Neuronal stem cell (in vitro differentiated cells): ENCODE measurements around the gene PPP1CA.

Source experiments
- DNase-seq: peaks from one replicate; pipeline ENCODE4 v3.0.0-alpha.2; 2013; ENCODE audit warnings: low spot score
- H2AFZ ChIP-seq: one replicate; pipeline ENCODE4 v1.6.1; 2013; ENCODE audit warnings: mild to moderate bottlenecking, low read length, inconsistent platforms
- H2AK5ac ChIP-seq: 2 replicates; pipeline ENCODE4 v1.6.1; 2013; ENCODE audit warnings: low read depth, mild to moderate bottlenecking, inconsistent platforms, low read length, moderate library complexity, mixed read lengths
- H2BK120ac ChIP-seq: 2 replicates; pipeline ENCODE4 v1.6.1; 2013; ENCODE audit warnings: low read depth, mild to moderate bottlenecking, inconsistent platforms, low read length, moderate library complexity, mixed read lengths
- H2BK12ac ChIP-seq: one replicate; pipeline ENCODE4 v1.6.1; 2013; ENCODE audit warnings: low read length, inconsistent platforms
- H2BK15ac ChIP-seq: 2 replicates; pipeline ENCODE4 v1.6.1; 2013; ENCODE audit warnings: mild to moderate bottlenecking, low read length, inconsistent platforms, mixed read lengths
- H2BK5ac ChIP-seq: one replicate; pipeline ENCODE4 v1.6.1; 2013; ENCODE audit warnings: inconsistent platforms, mild to moderate bottlenecking, low read length, moderate library complexity
- H3K14ac ChIP-seq: one replicate; pipeline ENCODE4 v1.6.1; 2013; ENCODE audit warnings: low read length, inconsistent platforms
- H3K18ac ChIP-seq: 2 replicates; pipeline ENCODE4 v1.6.1; 2013; ENCODE audit warnings: low read length, inconsistent platforms
- H3K23ac ChIP-seq: 2 replicates; pipeline ENCODE4 v1.6.1; 2013; ENCODE audit warnings: low read depth, mild to moderate bottlenecking, mixed read lengths, low read length, inconsistent platforms; ENCODE audit not compliant: poor library complexity
- H3K27ac ChIP-seq: replicated peaks from 3 replicates; pipeline ENCODE4 v1.5.1; 2013; ENCODE audit warnings: low read length, inconsistent platforms
- H3K27me3 ChIP-seq, 3 experiments: 2 replicates each; pipeline ENCODE4 v1.6.1; 2013; ENCODE audit warnings: low read length in 3 of 3, mild to moderate bottlenecking in 2 of 3, inconsistent platforms in 1 of 3, low read depth in 1 of 3, mixed read lengths in 1 of 3, moderate library complexity in 1 of 3; ENCODE audit not compliant: control insufficient read depth in 3 of 3, insufficient read depth in 3 of 3
- H3K36me3 ChIP-seq, 2 donors: replicated peaks in 1 of 2; 2 replicates each; pipeline ENCODE4 v1.6.1; 2013; ENCODE audit warnings: low read length in 2 of 2; ENCODE audit not compliant: control insufficient read depth in 2 of 2, insufficient read depth in 2 of 2
- H3K4ac ChIP-seq: 2 replicates; pipeline ENCODE4 v1.6.1; 2013; ENCODE audit warnings: inconsistent platforms, mild to moderate bottlenecking, low read length, moderate library complexity
- H3K4me1 ChIP-seq, 2 donors: 1 replicate in 1 of 2; 2 replicates in 1 of 2; pipeline ENCODE4 v1.6.1; 2013; ENCODE audit warnings: low read length in 2 of 2, low read depth in 1 of 2; ENCODE audit not compliant: control insufficient read depth in 2 of 2, insufficient read depth in 1 of 2
- H3K4me2 ChIP-seq: one replicate; pipeline ENCODE4 v1.6.1; 2013; ENCODE audit warnings: mild to moderate bottlenecking, low read length, inconsistent platforms; ENCODE audit not compliant: insufficient read depth, poor library complexity, severe bottlenecking
- H3K4me3 ChIP-seq, 2 donors: 2 replicates each; pipeline ENCODE4 v1.5.1; 2013; ENCODE audit warnings: low read length in 2 of 2, mild to moderate bottlenecking in 2 of 2, inconsistent platforms in 1 of 2, moderate library complexity in 1 of 2
- H3K79me1 ChIP-seq: one replicate; pipeline ENCODE4 v1.6.1; 2013; ENCODE audit warnings: low read depth, mild to moderate bottlenecking, inconsistent platforms, low read length, moderate library complexity
- H3K9ac ChIP-seq: one replicate; pipeline ENCODE4 v1.6.1; 2013; ENCODE audit warnings: mild to moderate bottlenecking, low read depth, low read length, inconsistent platforms; ENCODE audit not compliant: poor library complexity
- H3K9me3 ChIP-seq, 2 donors: replicated peaks in 1 of 2; 2 replicates each; pipeline versions ENCODE3 to v1.6.1; 2013; ENCODE audit warnings: low read length in 2 of 2, mild to moderate bottlenecking in 2 of 2, inconsistent platforms in 1 of 2, low read depth in 1 of 2, mixed read lengths in 1 of 2, moderate library complexity in 1 of 2; ENCODE audit not compliant: control insufficient read depth in 2 of 2, insufficient read depth in 1 of 2
- H4K8ac ChIP-seq: one replicate; pipeline ENCODE4 v1.6.1; 2013; ENCODE audit warnings: low read depth, mild to moderate bottlenecking, inconsistent platforms, low read length, moderate library complexity
- H4K91ac ChIP-seq: one replicate; pipeline ENCODE4 v1.6.1; 2013; ENCODE audit warnings: low read length, low read depth, mild to moderate bottlenecking, inconsistent platforms; ENCODE audit not compliant: poor library complexity
- WGBS, 2 donors: extraction: QIAGEN DNeasy Blood & Tissue Kit; methylation state at CpG; one replicate each; pipeline ENCODE4 v1.1.7; 2013; ENCODE audit warnings: missing lambda C conversion rate in 2 of 2, mixed read lengths in 1 of 2; ENCODE audit not compliant: insufficient read length in 2 of 2, insufficient replicate concordance in 1 of 2; ENCODE audit errors: extremely low coverage in 2 of 2; 5-methylcytosine and 5-hydroxymethylcytosine counted together

The PPP1CA gene

GRCh38 chr11:67372993-67373647 is 28.5 kb downstream of the PPP1CA start, which contains the start of gene CLCF1:
TSS of gene CLCF1 (minus strand) at chr11:67373598. CDS start at chr11:67373539, 59 bp downstream.
- Histone ChIP-seq H3K9ac (peak within 1 kb of the TSS; percentile 89), H3K9me3 (no peaks in the 10 kb centered on the region), H3K79me1 (peaks cover 10% of the 10 kb centered on the region), H3K36me3 (no peaks in the 10 kb centered on the region), H2BK5ac (peak within 1 kb of the TSS; percentile 98), H3K14ac (peak within 1 kb of the TSS; percentile 65), H3K4me1 (peaks cover 38 to 48% of the 10 kb centered on the region in 2 donors), H2BK15ac (peak within 1 kb of the TSS; percentile 93), H3K4me3 (peak within 1 kb of the TSS; percentile 69 to 81), H2AK5ac (peak within 1 kb of the TSS; percentile 75), H2BK120ac (peak within 1 kb of the TSS; percentile 96), H4K91ac (no peak within 1 kb of the TSS), H4K8ac (no peak within 1 kb of the TSS), H2BK12ac (peak within 1 kb of the TSS; percentile 22), H3K4ac (no peak within 1 kb of the TSS), H3K27me3 (peaks cover 0 to 12% (median 0%) of the 10 kb centered on the region in 3 experiments), H3K18ac (peak within 1 kb of the TSS; percentile 100), H3K4me2 (peak within 1 kb of the TSS; percentile 94), H3K27ac (peak within 1 kb of the TSS; percentile 73), H2AFZ (peak within 1 kb of the TSS; percentile 87), H3K23ac (peak within 1 kb of the TSS; percentile 95)
- WGBS, 2 donors, result no CpG with 5 or more reads among the region's 76 CpGs
- DNase-seq, result peak; percentile 65

DNA sequence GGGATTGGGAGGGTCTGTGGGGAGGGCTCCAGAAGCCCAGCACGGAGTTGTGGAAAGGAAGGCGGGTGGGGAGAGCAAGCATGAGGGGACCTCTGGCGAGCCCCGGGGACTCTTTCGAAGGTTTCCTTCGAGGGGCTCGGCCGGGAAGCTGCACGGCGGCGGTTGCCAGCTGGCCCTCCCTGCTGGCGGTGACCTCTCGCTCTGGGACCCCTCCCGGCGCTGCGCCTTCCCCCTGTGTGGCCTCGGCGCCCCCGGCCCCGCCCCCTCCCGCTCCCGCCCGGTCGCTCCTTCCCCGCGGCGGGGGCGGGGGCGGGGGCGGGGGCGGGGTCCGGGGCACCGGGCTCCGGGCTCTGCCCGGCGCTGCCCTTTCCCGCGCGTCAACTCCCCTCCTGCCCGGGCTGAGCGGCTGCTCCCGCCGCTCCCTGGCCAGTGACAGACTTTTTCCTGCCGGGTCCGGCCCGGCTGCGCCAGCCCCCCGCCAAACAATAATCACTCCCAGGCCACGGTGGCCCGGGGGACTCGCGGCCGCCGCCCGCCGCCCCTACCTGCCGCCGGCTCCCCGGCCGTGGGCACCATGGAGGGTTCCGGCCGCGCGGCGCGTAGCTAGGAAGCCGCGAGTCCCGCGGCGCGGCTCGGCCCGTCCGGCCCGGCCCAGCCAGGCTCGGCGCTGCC is 29.2 kb downstream of the PPP1CA start:
- H4K91ac ChIP-seq, result peak overlapping the region; percentile 64
- no peak for DNase-seq
- H3K9ac ChIP-seq, result peak overlapping the region; percentile 89
- H3K27ac ChIP-seq, result peak overlapping the region; percentile 73
- no peaks in the 10 kb centered on the region for H3K9me3 ChIP-seq
- H3K4me3 ChIP-seq, result peak overlapping the region; percentile 69 to 81
- no peak overlapping the region for H3K4ac ChIP-seq
- peaks cover 0 to 10% (median 0%) of the 10 kb centered on the region in 3 experiments for H3K27me3 ChIP-seq
- WGBS, 2 donors, result no CpG with 5 or more reads among the region's 78 CpGs
- H3K4me1 ChIP-seq, result peaks cover 38 to 48% of the 10 kb centered on the region in 2 donors
- peak overlapping the region; percentile 94 for H3K4me2 ChIP-seq
- H2AFZ ChIP-seq, result peak overlapping the region; percentile 87
- H3K36me3 ChIP-seq, result no peaks in the 10 kb centered on the region
- peak overlapping the region; percentile 94 for H2BK15ac ChIP-seq
- H2BK120ac ChIP-seq, result peak overlapping the region; percentile 97
- peak overlapping the region; percentile 96 for H3K18ac ChIP-seq
- H3K23ac ChIP-seq, result peak overlapping the region; percentile 97
- no peak overlapping the region for H3K14ac ChIP-seq
- H2AK5ac ChIP-seq, result peak overlapping the region; percentile 98
- H2BK5ac ChIP-seq, result peak overlapping the region; percentile 98
- H3K79me1 ChIP-seq, result peaks cover 10% of the 10 kb centered on the region
- no peak overlapping the region for H2BK12ac ChIP-seq
- no peak overlapping the region for H4K8ac ChIP-seq

DNA sequence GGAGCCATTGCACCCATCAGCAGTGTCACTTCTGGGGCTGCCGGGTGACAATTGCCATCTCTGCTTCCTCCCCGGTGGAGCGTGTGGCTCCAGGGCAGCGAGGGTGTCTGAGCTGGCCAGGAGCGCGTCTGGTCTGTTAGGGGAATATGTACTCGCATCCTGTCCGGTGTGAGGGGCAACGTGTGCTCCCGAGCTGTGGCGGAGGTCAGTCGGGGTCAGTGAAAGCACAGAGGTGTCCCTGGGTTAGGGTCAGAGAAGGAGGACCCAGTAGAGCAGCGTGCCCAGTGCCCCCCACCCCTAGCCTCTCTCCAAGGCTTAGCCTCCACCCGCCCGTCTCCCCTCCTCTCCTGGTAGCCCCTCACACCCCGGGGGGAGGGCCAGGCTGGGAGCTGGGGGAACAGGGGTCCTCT is 29.7 kb downstream of the PPP1CA start:
- Histone ChIP-seq H2BK120ac (peak overlapping the region; percentile 97), H4K8ac (no peak overlapping the region), H2AFZ (peak overlapping the region; percentile 87), H2BK5ac (no peak overlapping the region), H3K4me3 (peak overlapping the region; percentile 69 to 71), H2AK5ac (peak overlapping the region; percentile 98), H3K4me1 (peaks cover 38 to 48% of the 10 kb centered on the region in 2 donors), H2BK12ac (peak overlapping the region; percentile 66), H3K27ac (no peak overlapping the region), H3K27me3 (peaks cover 0 to 6% (median 0%) of the 10 kb centered on the region in 3 experiments), H3K18ac (peak overlapping the region; percentile 96), H4K91ac (peak overlapping the region; percentile 65), H3K14ac (peak overlapping the region; percentile 47), H3K4me2 (peak overlapping the region; percentile 67), H3K23ac (peak overlapping the region; percentile 97), H3K36me3 (no peaks in the 10 kb centered on the region), H2BK15ac (peak overlapping the region; percentile 94), H3K9ac (peak overlapping the region; percentile 86), H3K79me1 (peaks cover 10% of the 10 kb centered on the region), H3K4ac (peak overlapping the region; percentile 93), H3K9me3 (no peaks in the 10 kb centered on the region)
- no peak for DNase-seq
- WGBS, 2 donors, result no CpG with 5 or more reads among the region's 16 CpGs
